ENCODE results near the gene ZNF516. TPM values are rescaled to one million over a fixed set of nuclear protein-coding genes. Genes with fewer than 3 reads are reported as not detected.

Gene ZNF516
- total RNA-seq, 1 donor from 2014 or later = 19.4 TPM

DNA sequence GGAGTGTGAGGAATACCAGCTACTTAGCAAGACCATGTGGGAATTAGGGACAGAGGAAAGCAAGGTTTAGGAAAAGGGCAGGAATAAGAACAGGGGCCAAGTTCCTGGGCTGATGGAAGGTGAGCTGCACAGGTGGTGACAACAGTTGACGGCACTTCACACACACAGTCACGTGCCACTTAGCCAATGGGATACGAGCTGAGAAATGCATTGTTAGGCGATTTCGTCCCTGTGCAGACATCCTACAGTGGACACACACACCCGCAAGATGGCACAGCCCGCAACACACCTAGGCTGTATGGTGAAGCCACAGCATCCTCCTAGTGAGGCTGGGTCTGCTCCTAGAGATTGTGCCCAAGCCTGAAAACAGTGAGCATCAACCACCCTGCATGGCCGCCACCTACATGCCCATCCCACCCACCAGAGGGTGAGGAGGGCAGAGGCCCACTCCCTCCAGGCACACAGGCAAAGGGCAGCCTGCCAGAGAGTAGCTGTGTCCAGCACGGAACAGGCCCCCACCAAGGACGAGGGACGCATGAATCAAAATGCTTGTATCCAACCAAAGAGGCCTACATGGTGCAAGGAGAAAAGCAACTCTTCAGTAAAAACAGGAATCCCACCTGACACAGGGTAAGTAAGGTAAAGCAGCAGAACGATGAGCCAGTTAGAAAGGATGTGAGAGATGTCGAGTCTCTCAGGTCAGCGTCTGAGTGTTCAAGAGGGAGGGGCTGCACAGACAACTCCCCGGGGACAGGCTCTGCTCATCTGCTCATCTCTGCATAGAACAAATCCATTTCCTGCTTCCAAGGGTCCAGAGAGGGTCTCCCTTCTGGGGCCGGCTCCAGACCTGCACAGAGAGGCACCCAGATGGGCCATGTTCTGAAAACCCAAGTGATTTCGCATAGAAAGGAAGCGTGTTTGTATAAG, 51.3 kb downstream of the ZNF516 start:
- DNase-seq = no peak
- CTCF ChIA-PET = no interaction called here
- no peak for ATAC-seq (ENCODE audit: low read depth)
- Mint-ChIP-seq H3K27ac (no peak overlapping the region), H3K9me3 (no peaks in the 10 kb centered on the region), H3K4me1 (peaks cover 10% of the 10 kb centered on the region), H3K36me3 (ENCODE audit: low read depth) (peaks cover 21% of the 10 kb centered on the region), H3K4me3 (no peak overlapping the region), H3K27me3 (no peaks in the 10 kb centered on the region)
- POLR2A ChIA-PET = no interaction called here
- intact Hi-C loops (cut with micrococcal nuclease) = no loop called here
- TF ChIP-seq, protein P1, sequence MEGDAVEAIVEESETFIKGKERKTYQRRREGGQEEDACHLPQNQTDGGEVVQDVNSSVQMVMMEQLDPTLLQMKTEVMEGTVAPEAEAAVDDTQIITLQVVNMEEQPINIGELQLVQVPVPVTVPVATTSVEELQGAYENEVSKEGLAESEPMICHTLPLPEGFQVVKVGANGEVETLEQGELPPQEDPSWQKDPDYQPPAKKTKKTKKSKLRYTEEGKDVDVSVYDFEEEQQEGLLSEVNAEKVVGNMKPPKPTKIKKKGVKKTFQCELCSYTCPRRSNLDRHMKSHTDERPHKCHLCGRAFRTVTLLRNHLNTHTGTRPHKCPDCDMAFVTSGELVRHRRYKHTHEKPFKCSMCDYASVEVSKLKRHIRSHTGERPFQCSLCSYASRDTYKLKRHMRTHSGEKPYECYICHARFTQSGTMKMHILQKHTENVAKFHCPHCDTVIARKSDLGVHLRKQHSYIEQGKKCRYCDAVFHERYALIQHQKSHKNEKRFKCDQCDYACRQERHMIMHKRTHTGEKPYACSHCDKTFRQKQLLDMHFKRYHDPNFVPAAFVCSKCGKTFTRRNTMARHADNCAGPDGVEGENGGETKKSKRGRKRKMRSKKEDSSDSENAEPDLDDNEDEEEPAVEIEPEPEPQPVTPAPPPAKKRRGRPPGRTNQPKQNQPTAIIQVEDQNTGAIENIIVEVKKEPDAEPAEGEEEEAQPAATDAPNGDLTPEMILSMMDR (IDR thresholded peaks at IDR 0.05) = no peak

DNA sequence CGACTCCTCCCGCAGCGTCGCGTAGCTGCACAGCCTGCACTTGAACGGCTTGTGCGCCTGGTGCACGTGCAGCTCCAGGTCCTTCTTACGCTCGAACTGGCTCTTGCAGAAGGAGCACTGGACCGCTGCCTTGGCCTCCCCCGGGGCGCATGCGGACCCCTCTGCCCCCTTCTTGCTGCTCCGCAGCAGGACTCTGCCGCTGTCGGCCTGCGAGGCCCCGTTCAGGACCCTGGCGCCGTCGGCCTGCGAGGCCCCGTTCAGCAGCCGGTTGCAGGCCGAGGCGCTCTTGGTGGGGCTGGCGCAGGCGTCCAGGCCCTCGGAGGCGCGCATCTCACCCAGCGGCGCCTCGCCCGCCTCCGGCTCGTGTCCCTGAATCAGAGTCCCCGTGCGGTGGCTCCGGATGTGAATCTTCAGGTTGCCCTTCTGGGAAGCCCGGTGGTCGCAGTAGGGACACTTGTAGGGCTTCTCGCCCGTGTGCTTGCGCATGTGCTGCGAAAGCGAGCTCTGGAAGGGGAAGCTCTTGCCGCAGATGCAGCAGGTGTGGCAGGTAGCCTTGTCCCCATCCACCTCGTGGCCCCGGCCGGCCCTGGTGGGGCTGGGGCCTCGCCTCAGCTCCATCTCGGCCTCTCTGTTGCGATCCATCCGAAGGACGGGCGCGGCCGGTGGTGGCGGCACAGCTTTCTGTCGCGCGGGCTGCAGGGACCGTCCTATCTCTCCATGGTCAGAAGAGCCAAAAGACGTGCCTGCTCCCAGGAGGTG, 52.5 kb downstream of the ZNF516 start:
- Mint-ChIP-seq H3K36me3 (ENCODE audit: low read depth) (peaks cover 27% of the 10 kb centered on the region), H3K27me3 (no peaks in the 10 kb centered on the region), H3K4me1 (peaks cover 2% of the 10 kb centered on the region), H3K27ac (no peak overlapping the region), H3K4me3 (no peak overlapping the region), H3K9me3 (no peaks in the 10 kb centered on the region)
- DNase-seq (no peak), ATAC-seq (ENCODE audit: low read depth) (no peak)
- ChIA-PET CTCF (no interaction called here), POLR2A (no interaction called here)
- TF ChIP-seq, protein P1 (IDR thresholded peaks at IDR 0.05) = no peak
- intact Hi-C loops (cut with micrococcal nuclease) = no loop called here

- ChIA-PET POLR2A (no interaction called here), CTCF (no interaction called here)
- H3K4me1 Mint-ChIP-seq = peaks cover 2% of the 10 kb centered on the region
- peaks cover 28% of the 10 kb centered on the region for H3K36me3 Mint-ChIP-seq (ENCODE audit: low read depth)
- intact Hi-C loops (cut with micrococcal nuclease) = no loop called here
- DNase-seq = no peak
- no peak for ATAC-seq (ENCODE audit: low read depth)
- H3K27ac Mint-ChIP-seq = no peak overlapping the region
- H3K4me3 Mint-ChIP-seq = no peak overlapping the region
- no peaks in the 10 kb centered on the region for H3K27me3 Mint-ChIP-seq
- H3K9me3 Mint-ChIP-seq = no peaks in the 10 kb centered on the region
- TF ChIP-seq, protein P1 (IDR thresholded peaks at IDR 0.05) = no peak
These were observed 53.2 kb downstream of the ZNF516 start for GRCh38 chr18:76441668-76442412.

GRCh38 chr18:76441002-76441667, 53.9 kb downstream of the ZNF516 start:
- H3K4me3 Mint-ChIP-seq = no peak overlapping the region
- H3K9me3 Mint-ChIP-seq = no peaks in the 10 kb centered on the region
- H3K27ac Mint-ChIP-seq = no peak overlapping the region
- H3K36me3 Mint-ChIP-seq (ENCODE audit: low read depth) = peaks cover 33% of the 10 kb centered on the region
- ATAC-seq (ENCODE audit: low read depth) (no peak), DNase-seq (no peak)
- no peaks in the 10 kb centered on the region for H3K27me3 Mint-ChIP-seq
- TF ChIP-seq, protein P1 (IDR thresholded peaks at IDR 0.05) = no peak
- intact Hi-C loops (cut with micrococcal nuclease) = no loop called here
- CTCF ChIA-PET = no interaction called here
- POLR2A ChIA-PET = no interaction called here
- peaks cover 2% of the 10 kb centered on the region for H3K4me1 Mint-ChIP-seq

All from activated B cell treated with CpG ODN at 0.5 μM for 24 hours (primary cell).